H9 (cell line): Measurements from ENCODE around the gene TCF7L1. TPM values are rescaled to one million over a fixed set of nuclear protein-coding genes. Genes with fewer than 3 reads are reported as not detected.

Experiments
- DNase-seq: peaks from one replicate; pipeline ENCODE4 v3.0.0-alpha.2; 2017
- H2AFZ ChIP-seq: one replicate; pipeline ENCODE4 v1.6.1; 2013; ENCODE audit warnings: mild to moderate bottlenecking, low read length, control low read depth, moderate library complexity
- H2AK5ac ChIP-seq: 2 replicates; pipeline ENCODE4 v1.6.1; 2013; ENCODE audit warnings: low read length, control low read depth, mixed read lengths; ENCODE audit not compliant: insufficient read length
- H2BK120ac ChIP-seq: one replicate; pipeline ENCODE4 v1.6.1; 2013; ENCODE audit warnings: low read depth, mild to moderate bottlenecking, low read length, control low read depth, inconsistent platforms; ENCODE audit not compliant: poor library complexity, severe bottlenecking
- H2BK12ac ChIP-seq: 2 replicates; pipeline ENCODE4 v1.6.1; 2013; ENCODE audit warnings: low read length, control low read depth, mixed read lengths, low read depth; ENCODE audit not compliant: insufficient read length
- H2BK15ac ChIP-seq: 2 replicates; pipeline ENCODE4 v1.6.1; 2013; ENCODE audit warnings: low read depth, low read length, control low read depth
- H2BK20ac ChIP-seq: one replicate; pipeline ENCODE4 v1.6.1; 2013; ENCODE audit warnings: low read depth, mild to moderate bottlenecking, low read length, control low read depth, inconsistent platforms; ENCODE audit not compliant: poor library complexity, severe bottlenecking
- H2BK5ac ChIP-seq: 2 replicates; pipeline ENCODE4 v1.6.1; 2013; ENCODE audit warnings: low read length, control low read depth, mixed read lengths; ENCODE audit not compliant: insufficient read length
- H3K14ac ChIP-seq: 2 replicates; pipeline ENCODE4 v1.6.1; 2013; ENCODE audit warnings: low read length, control low read depth; ENCODE audit not compliant: insufficient read depth
- H3K18ac ChIP-seq: 2 replicates; pipeline ENCODE4 v1.6.1; 2013; ENCODE audit warnings: low read depth, mild to moderate bottlenecking, mixed read lengths, low read length, control low read depth; ENCODE audit not compliant: insufficient read length
- H3K23ac ChIP-seq: 2 replicates; pipeline ENCODE4 v1.6.1; 2013; ENCODE audit warnings: low read length, control low read depth, mixed read lengths, low read depth; ENCODE audit not compliant: insufficient read length
- H3K23me2 ChIP-seq: 2 replicates; pipeline ENCODE4 v1.6.1; 2013; ENCODE audit warnings: low read depth, mild to moderate bottlenecking, mixed read lengths, low read length, control low read depth; ENCODE audit not compliant: insufficient read length, poor library complexity, severe bottlenecking
- H3K27ac ChIP-seq: 2 replicates; pipeline ENCODE4 v1.5.1; 2013; ENCODE audit warnings: low read length, control low read depth, mixed read lengths, low read depth; ENCODE audit not compliant: insufficient read length
- H3K27me3 ChIP-seq: 2 replicates; pipeline ENCODE4 v1.6.1; 2013; ENCODE audit warnings: low read length, control low read depth, inconsistent platforms; ENCODE audit not compliant: insufficient read depth
- H3K4ac ChIP-seq: 2 replicates; pipeline ENCODE4 v1.6.1; 2013; ENCODE audit warnings: low read depth, mild to moderate bottlenecking, control low read depth, inconsistent platforms, low read length, moderate library complexity
- H3K4me1 ChIP-seq: 2 replicates; pipeline ENCODE4 v1.6.1; 2013; ENCODE audit warnings: low read length, control low read depth, inconsistent platforms; ENCODE audit not compliant: insufficient read depth
- H3K4me2 ChIP-seq: 2 replicates; pipeline ENCODE4 v1.6.1; 2013; ENCODE audit warnings: low read length, control low read depth, mixed read lengths; ENCODE audit not compliant: insufficient read length, insufficient read depth
- H3K56ac ChIP-seq: 2 replicates; pipeline ENCODE4 v1.6.1; 2013; ENCODE audit warnings: low read depth, mild to moderate bottlenecking, mixed read lengths, low read length, control low read depth; ENCODE audit not compliant: insufficient read length
- H3K79me1 ChIP-seq: 2 replicates; pipeline ENCODE4 v1.6.1; 2013; ENCODE audit warnings: low read depth, mild to moderate bottlenecking, moderate library complexity, low read length, control low read depth, inconsistent platforms; ENCODE audit not compliant: insufficient read depth, poor library complexity, severe bottlenecking
- H3K79me2 ChIP-seq: 2 replicates; pipeline ENCODE4 v1.6.1; 2013; ENCODE audit warnings: low read length, control low read depth, inconsistent platforms; ENCODE audit not compliant: insufficient read depth
- H3K9ac ChIP-seq: 2 replicates; pipeline ENCODE4 v1.6.1; 2013; ENCODE audit warnings: low read length, control low read depth, mixed read lengths; ENCODE audit not compliant: insufficient read length; ENCODE audit errors: extremely low read depth
- H3K9me3 ChIP-seq: one replicate; pipeline ENCODE4 v1.6.1; 2013; ENCODE audit warnings: low read depth, low read length, inconsistent platforms; ENCODE audit not compliant: control insufficient read depth
- H3T11ph ChIP-seq: one replicate; pipeline ENCODE4 v1.6.1; 2013; ENCODE audit warnings: mild to moderate bottlenecking, low read length, control low read depth, inconsistent platforms
- H4K20me1 ChIP-seq: one replicate; pipeline ENCODE4 v1.6.1; 2013; ENCODE audit not compliant: control insufficient read depth, insufficient read length, insufficient read depth
- H4K5ac ChIP-seq: 2 replicates; pipeline ENCODE4 v1.6.1; 2013; ENCODE audit warnings: low read depth, mild to moderate bottlenecking, mixed read lengths, low read length, control low read depth; ENCODE audit not compliant: insufficient read length
- H4K8ac ChIP-seq: replicated peaks from 2 replicates; pipeline ENCODE4 v1.6.1; 2013; ENCODE audit warnings: low read length, control low read depth, mixed read lengths, low read depth; ENCODE audit not compliant: insufficient read length
- H4K91ac ChIP-seq: 2 replicates; pipeline ENCODE4 v1.6.1; 2013; ENCODE audit warnings: low read depth, mild to moderate bottlenecking, moderate library complexity, mixed read lengths, low read length, control low read depth; ENCODE audit not compliant: insufficient read length
- H3K27ac Mint-ChIP-seq, 3 experiments: 2 replicates in 2 of 3; 3 replicates in 1 of 3; pipeline ENCODE4 v1.8.0; 2020 to 2021; ENCODE audit warnings: mixed read lengths in 3 of 3, mild to moderate bottlenecking in 1 of 3, moderate library complexity in 1 of 3
- H3K27me3 Mint-ChIP-seq: 2 replicates; pipeline ENCODE4 v1.8.0; 2021; ENCODE audit warnings: low read depth, mild to moderate bottlenecking, moderate library complexity, mixed read lengths
- H3K36me3 Mint-ChIP-seq, 3 experiments: 2 replicates in 2 of 3; 3 replicates in 1 of 3; pipeline ENCODE4 v1.8.0; 2020 to 2021; ENCODE audit warnings: low read depth in 3 of 3, mixed read lengths in 3 of 3; ENCODE audit not compliant: insufficient read depth in 1 of 3
- H3K4me1 Mint-ChIP-seq, 2 experiments: 2 replicates each; pipeline ENCODE4 v1.8.0; 2020; ENCODE audit warnings: mixed read lengths in 2 of 2
- H3K4me3 Mint-ChIP-seq, 2 experiments: 2 replicates in 1 of 2; 3 replicates in 1 of 2; pipeline ENCODE4 v1.8.0; 2020 to 2021; ENCODE audit warnings: mild to moderate bottlenecking in 2 of 2, mixed read lengths in 2 of 2, moderate library complexity in 1 of 2
- H3K9me3 Mint-ChIP-seq, 2 experiments: 2 replicates in 1 of 2; 3 replicates in 1 of 2; pipeline ENCODE4 v1.8.0; 2020; ENCODE audit warnings: mild to moderate bottlenecking in 2 of 2, mixed read lengths in 2 of 2, moderate library complexity in 1 of 2
- CTCF ChIP-seq: fragments of 200-600 bp; sonication (generic); conservative IDR thresholded peaks from 3 replicates; pipeline ENCODE4 v1.8.0; 2021; ENCODE audit warnings: antibody characterized with exemption, mild to moderate bottlenecking
- WGBS: extraction: QIAGEN DNeasy Blood & Tissue Kit; methylation state at CpG from one replicate; pipeline ENCODE4 v1.1.7; 2013; ENCODE audit warnings: missing lambda C conversion rate, low lambda C conversion rate, mixed read lengths; ENCODE audit not compliant: insufficient read length; ENCODE audit errors: extremely low coverage; 5-methylcytosine and 5-hydroxymethylcytosine counted together
- total RNA-seq: library from RNA; stranded (reverse); gene quantifications from 2 replicates; pipeline ENCODE4 v1.2.1, GENCODE V29; 2021

TCF7L1 gene
- total RNA-seq, 1 experiment from 2014 or later: 112 TPM

GRCh38 chr2:85255456-85255812 is 122.2 kb downstream of the TCF7L1 start:
- no peak overlapping the region for H3K9ac ChIP-seq
- H3K4me3 Mint-ChIP-seq: peak overlapping the region; percentile 62 to 78
- no peak overlapping the region for H4K8ac ChIP-seq
- H3K9me3 Mint-ChIP-seq: no peaks in the 10 kb centered on the region
- no peak overlapping the region for H4K5ac ChIP-seq
- H3K18ac ChIP-seq: peak overlapping the region; percentile 1
- H3K56ac ChIP-seq: no peak overlapping the region
- no peak overlapping the region for H3K14ac ChIP-seq
- peak; percentile 61 for DNase-seq
- peaks cover 93 to 99% of the 10 kb centered on the region in 2 experiments for H3K4me1 Mint-ChIP-seq
- H3K27me3 Mint-ChIP-seq: no peaks in the 10 kb centered on the region; the same call in none of the 2 replicates
- TF ChIP-seq CTCF: no peak
- H3K27ac Mint-ChIP-seq: peak overlapping the region; percentile 100
- H3K9me3 ChIP-seq: no peaks in the 10 kb centered on the region
- H2AFZ ChIP-seq: no peak overlapping the region
- H2BK15ac ChIP-seq: no peak overlapping the region
- peaks cover 38% of the 10 kb centered on the region for H3K4me1 ChIP-seq
- H3K4me2 ChIP-seq: peak overlapping the region; percentile 26
- no peak overlapping the region for H4K91ac ChIP-seq
- peaks cover 13% of the 10 kb centered on the region; the same call in 1 of the 2 replicates for H3K79me2 ChIP-seq
- H3K27ac ChIP-seq: peak overlapping the region; percentile 71
- H3K4ac ChIP-seq: no peak overlapping the region
- no peak overlapping the region for H2BK120ac ChIP-seq
- no peak overlapping the region for H3K23ac ChIP-seq
- H2BK12ac ChIP-seq: no peak overlapping the region
- WGBS: no CpG with 5 or more reads among the region's 6 CpGs
- peaks cover 0 to 5% (median 3%) of the 10 kb centered on the region in 3 experiments; a peak in 4 of 7 replicates for H3K36me3 Mint-ChIP-seq
- H2AK5ac ChIP-seq: no peak overlapping the region
- no peak overlapping the region for H2BK5ac ChIP-seq
- H3K23me2 ChIP-seq: no peaks in the 10 kb centered on the region
- H3K79me1 ChIP-seq: no peaks in the 10 kb centered on the region
- no peaks in the 10 kb centered on the region for H4K20me1 ChIP-seq
- H2BK20ac ChIP-seq: no peak overlapping the region
- H3T11ph ChIP-seq: no peak overlapping the region
- no peaks in the 10 kb centered on the region for H3K27me3 ChIP-seq
